Activated CD4-positive, alpha-beta T cell treated with anti-CD3 and anti-CD28 coated beads for 4 hours (primary cell): Measurements from ENCODE around the gene MPLKIP.
"Not testable (repeated sequence)": the region's sequence is repeated elsewhere in the genome, so short reads cannot be mapped to it uniquely, and the experiment has no call there.

ENCODE experiments used
- DNase-seq, 2 donors: peaks; one replicate each; pipeline ENCODE4 v3.0.0-alpha.2; 2020

Gene MPLKIP

GRCh38 chr7:40122940-40123254 lies 11.5 kb downstream of the MPLKIP start:
- no peak for DNase-seq

- not testable (repeated sequence) for DNase-seq
Observed at GRCh38 chr7:40122100-40122939, 12.1 kb downstream of the MPLKIP start.

- no peak for DNase-seq
Observed at GRCh38 chr7:40120020-40120419, 14.4 kb downstream of the MPLKIP start.

GRCh38 chr7:40118201-40118600 lies 16.2 kb downstream of the MPLKIP start:
- DNase-seq, result not testable (repeated sequence)

DNA sequence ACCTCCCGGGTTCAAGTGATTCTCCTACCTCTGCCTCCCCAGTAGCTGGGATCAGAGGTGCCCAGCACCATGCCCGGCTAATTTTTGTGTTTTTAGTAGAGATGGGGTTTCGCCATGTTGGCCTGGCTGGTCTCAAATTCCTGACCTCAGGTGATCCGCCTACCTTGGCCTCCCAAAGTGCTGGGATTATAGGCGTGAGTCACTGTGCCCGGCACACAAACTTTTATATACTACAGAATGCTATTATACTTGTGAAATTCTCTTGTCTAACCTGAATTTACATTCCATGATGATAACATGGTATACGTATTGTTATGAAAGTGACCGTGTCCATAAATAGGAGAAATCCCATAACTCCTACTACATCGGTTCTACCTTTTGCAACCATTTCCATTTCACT lies 17.2 kb downstream of the MPLKIP start:
- DNase-seq, result not testable (repeated sequence)

DNA sequence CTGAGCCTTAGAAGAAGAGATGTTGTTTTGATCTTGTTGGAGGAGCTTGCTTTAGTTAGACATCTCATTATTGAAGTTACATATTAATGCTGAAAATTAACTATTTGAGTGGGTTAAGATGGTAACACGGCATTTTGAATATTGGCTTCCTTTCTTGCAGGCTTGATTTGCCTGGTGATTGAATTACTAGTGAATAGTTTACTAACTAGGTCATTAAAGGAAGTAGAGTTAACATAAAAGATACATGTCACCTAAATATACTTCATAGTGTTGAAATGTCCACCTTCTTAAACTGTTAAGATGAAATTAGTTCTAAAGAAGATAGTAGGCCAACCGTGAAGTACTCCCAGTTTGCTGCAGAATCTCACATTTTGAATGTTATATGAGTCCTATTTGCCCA lies 18.5 kb downstream of the MPLKIP start:
- no peak for DNase-seq

DNA sequence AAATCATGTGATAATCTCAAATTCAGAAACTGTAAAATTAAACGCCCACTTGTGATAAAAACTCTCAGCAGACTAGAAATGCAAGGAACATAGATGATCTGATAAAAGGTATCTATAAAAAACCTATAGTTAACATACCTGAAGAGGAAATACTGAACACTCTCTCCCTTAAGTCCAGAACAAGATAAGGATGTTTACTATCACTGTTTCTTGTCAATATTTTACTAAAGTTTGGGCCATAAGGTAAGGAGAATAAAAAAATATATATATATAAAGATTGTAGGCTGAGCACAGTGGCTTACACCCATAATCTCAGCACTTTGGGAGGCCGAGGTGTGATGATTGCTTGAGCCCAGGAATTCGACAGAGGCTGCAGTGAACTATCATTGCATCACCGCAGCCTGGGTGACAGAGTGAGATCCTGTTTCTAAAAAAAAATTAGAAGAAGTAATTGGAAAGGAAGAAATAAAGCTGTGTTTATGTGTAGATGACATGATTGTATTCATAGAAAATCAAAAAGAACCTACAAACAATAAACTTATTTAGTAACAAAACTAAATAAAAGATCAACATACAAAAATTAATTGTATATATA lies 28.4 kb downstream of the MPLKIP start:
- no peak for DNase-seq

GRCh38 chr7:40102897-40103296 lies 31.5 kb downstream of the MPLKIP start:
- DNase-seq, result no peak

DNA sequence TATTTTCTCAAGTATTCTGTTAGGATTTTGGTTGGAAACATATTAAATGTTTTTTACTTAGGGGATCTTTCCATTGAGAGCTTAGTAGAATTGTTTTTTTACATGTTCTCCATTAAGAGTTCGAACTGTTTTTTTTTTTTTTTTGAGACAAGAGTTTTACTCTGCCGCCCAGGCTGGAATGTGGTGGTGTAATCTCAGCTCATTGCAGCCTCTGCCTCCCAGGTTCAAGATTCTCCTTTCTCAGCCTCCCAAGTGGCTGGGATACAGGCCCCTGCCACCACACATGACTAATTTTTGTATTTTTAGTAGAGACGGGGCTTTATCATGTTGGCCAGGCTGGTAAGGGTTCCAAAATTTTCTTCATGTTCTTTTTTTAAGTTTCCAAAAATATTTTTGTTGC lies 33.2 kb downstream of the MPLKIP start:
- DNase-seq, result no peak

GRCh38 chr7:40099837-40100236 lies 34.6 kb downstream of the MPLKIP start:
- DNase-seq, result no peak

GRCh38 chr7:40098810-40099209 lies 35.6 kb downstream of the MPLKIP start:
- DNase-seq, result no peak

DNA sequence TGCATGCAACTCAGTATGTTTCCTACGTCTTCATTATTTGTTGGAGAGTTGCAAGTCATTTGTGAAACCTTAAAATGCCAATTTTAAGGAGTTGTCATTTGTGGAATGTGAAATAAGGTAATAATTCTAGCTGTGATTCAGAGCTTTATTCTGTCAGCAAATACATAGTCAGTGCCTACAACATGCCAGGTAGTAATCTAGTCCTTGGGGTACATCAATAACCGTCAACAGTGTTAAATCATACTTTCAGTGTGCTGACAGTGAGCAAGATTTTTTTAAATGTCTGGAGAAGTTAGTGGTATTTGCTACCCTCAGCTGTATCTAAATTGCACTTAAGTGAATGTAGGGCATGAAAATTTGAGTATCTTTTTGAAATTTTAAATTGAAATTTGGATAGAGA lies 36.7 kb downstream of the MPLKIP start:
- DNase-seq, result no peak

DNA sequence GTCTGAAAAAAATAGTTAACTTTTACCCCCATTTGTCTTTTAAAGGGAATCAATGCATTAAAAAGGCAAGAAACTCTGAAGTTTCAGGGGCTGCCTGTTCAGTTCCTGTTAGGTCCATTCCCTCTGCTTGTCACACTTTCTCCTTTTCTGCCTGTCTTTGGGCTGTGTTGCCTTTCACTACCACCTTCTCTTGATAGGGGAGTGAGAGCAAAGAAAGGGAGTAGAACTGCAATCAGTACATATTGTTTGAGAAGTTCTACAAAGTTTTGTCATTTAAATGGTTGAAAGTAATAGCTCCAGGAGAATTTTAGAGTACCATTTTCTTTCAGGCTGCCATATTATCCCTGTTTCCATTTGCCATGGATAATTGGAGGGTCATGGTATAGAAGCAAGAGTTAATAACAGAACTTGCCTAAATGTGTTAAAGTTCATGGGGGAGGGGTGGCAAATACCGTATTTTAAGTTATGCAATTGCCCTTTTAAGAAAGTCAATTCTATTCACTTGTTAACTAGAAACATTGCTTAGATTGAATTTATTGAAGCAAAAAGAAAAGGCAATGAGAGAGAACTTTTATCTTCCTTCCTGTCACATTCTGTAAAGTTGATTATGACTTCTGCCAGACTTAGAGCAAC lies 38.6 kb downstream of the MPLKIP start:
- DNase-seq, result no peak

GRCh38 chr7:40095230-40095629 lies 39.2 kb downstream of the MPLKIP start:
- DNase-seq, result no peak

- no peak for DNase-seq
Observed at GRCh38 chr7:40093631-40094350, 40.6 kb downstream of the MPLKIP start.

- no peak for DNase-seq
Observed at GRCh38 chr7:40092182-40092581, 42.2 kb downstream of the MPLKIP start.

- DNase-seq, result no peak
Observed at GRCh38 chr7:40077849-40078248, 56.6 kb downstream of the MPLKIP start.
